ENCODE results near the gene NEMP2. TPM values are rescaled to one million over a fixed set of nuclear protein-coding genes. Genes with fewer than 3 reads are reported as not detected.
A peak's percentile ranks its signal among the peaks of the same experiment; 100 is the strongest.
"Not testable (repeated sequence)": the region's sequence is repeated elsewhere in the genome, so short reads cannot be mapped to it uniquely, and the experiment has no call there.

Gene NEMP2
- total RNA-seq, 1 donor from 2014 or later, result 11.9 TPM

- Mint-ChIP-seq H3K27me3 (ENCODE audit: unreplicated experiment) (no peaks in the 10 kb centered on the region), H3K4me1 (ENCODE audit: unreplicated experiment) (no peaks in the 10 kb centered on the region), H3K9me3 (ENCODE audit: unreplicated experiment) (no peaks in the 10 kb centered on the region), H3K36me3 (ENCODE audit: unreplicated experiment) (peaks cover 6% of the 10 kb centered on the region), H3K27ac (ENCODE audit: unreplicated experiment) (no peak overlapping the region), H3K4me3 (ENCODE audit: unreplicated experiment) (no peak overlapping the region)
- no peak for DNase-seq (ENCODE audit: extremely low spot score, unreplicated experiment)
- TF ChIP-seq, protein P1, sequence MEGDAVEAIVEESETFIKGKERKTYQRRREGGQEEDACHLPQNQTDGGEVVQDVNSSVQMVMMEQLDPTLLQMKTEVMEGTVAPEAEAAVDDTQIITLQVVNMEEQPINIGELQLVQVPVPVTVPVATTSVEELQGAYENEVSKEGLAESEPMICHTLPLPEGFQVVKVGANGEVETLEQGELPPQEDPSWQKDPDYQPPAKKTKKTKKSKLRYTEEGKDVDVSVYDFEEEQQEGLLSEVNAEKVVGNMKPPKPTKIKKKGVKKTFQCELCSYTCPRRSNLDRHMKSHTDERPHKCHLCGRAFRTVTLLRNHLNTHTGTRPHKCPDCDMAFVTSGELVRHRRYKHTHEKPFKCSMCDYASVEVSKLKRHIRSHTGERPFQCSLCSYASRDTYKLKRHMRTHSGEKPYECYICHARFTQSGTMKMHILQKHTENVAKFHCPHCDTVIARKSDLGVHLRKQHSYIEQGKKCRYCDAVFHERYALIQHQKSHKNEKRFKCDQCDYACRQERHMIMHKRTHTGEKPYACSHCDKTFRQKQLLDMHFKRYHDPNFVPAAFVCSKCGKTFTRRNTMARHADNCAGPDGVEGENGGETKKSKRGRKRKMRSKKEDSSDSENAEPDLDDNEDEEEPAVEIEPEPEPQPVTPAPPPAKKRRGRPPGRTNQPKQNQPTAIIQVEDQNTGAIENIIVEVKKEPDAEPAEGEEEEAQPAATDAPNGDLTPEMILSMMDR (IDR thresholded peaks at IDR 0.05), result no peak
Measured at GRCh38 chr2:190515687-190516086, 18.8 kb downstream of the NEMP2 start.

GRCh38 chr2:190514676-190515075 lies 19.8 kb downstream of the NEMP2 start:
- no peak overlapping the region for H3K4me3 Mint-ChIP-seq (ENCODE audit: unreplicated experiment)
- DNase-seq (ENCODE audit: extremely low spot score, unreplicated experiment), result no peak

GRCh38 chr2:190513877-190514276 lies 20.6 kb downstream of the NEMP2 start:
- TF ChIP-seq, protein P1 (IDR thresholded peaks at IDR 0.05), result no peak
- no peak overlapping the region for H3K27ac Mint-ChIP-seq (ENCODE audit: unreplicated experiment)
- no peak overlapping the region for H3K4me3 Mint-ChIP-seq (ENCODE audit: unreplicated experiment)
- no peaks in the 10 kb centered on the region for H3K27me3 Mint-ChIP-seq (ENCODE audit: unreplicated experiment)
- peaks cover 6% of the 10 kb centered on the region for H3K36me3 Mint-ChIP-seq (ENCODE audit: unreplicated experiment)
- no peak for DNase-seq (ENCODE audit: extremely low spot score, unreplicated experiment)
- H3K4me1 Mint-ChIP-seq (ENCODE audit: unreplicated experiment), result no peaks in the 10 kb centered on the region
- H3K9me3 Mint-ChIP-seq (ENCODE audit: unreplicated experiment), result no peaks in the 10 kb centered on the region

More at GRCh38 chr2:190514676-190515075, 19.8 kb downstream of the NEMP2 start:
- H3K9me3 Mint-ChIP-seq (ENCODE audit: unreplicated experiment), result no peaks in the 10 kb centered on the region
- no peaks in the 10 kb centered on the region for H3K4me1 Mint-ChIP-seq (ENCODE audit: unreplicated experiment)
- H3K36me3 Mint-ChIP-seq (ENCODE audit: unreplicated experiment), result peaks cover 6% of the 10 kb centered on the region
- no peaks in the 10 kb centered on the region for H3K27me3 Mint-ChIP-seq (ENCODE audit: unreplicated experiment)
- TF ChIP-seq, protein P1 (IDR thresholded peaks at IDR 0.05), result no peak
- H3K27ac Mint-ChIP-seq (ENCODE audit: unreplicated experiment), result no peak overlapping the region

- peaks cover 3% of the 10 kb centered on the region for H3K36me3 Mint-ChIP-seq (ENCODE audit: unreplicated experiment)
- no peaks in the 10 kb centered on the region for H3K4me1 Mint-ChIP-seq (ENCODE audit: unreplicated experiment)
- no peaks in the 10 kb centered on the region for H3K9me3 Mint-ChIP-seq (ENCODE audit: unreplicated experiment)
- no peak overlapping the region for H3K4me3 Mint-ChIP-seq (ENCODE audit: unreplicated experiment)
- no peak for DNase-seq (ENCODE audit: extremely low spot score, unreplicated experiment)
- TF ChIP-seq, protein P1 (IDR thresholded peaks at IDR 0.05), result no peak
- H3K27ac Mint-ChIP-seq (ENCODE audit: unreplicated experiment), result no peak overlapping the region
- no peaks in the 10 kb centered on the region for H3K27me3 Mint-ChIP-seq (ENCODE audit: unreplicated experiment)
Measured at GRCh38 chr2:190512539-190513095, 21.9 kb downstream of the NEMP2 start.

- no peak overlapping the region for H3K4me3 Mint-ChIP-seq (ENCODE audit: unreplicated experiment)
- no peak for DNase-seq (ENCODE audit: extremely low spot score, unreplicated experiment)
- peaks cover 3% of the 10 kb centered on the region for H3K36me3 Mint-ChIP-seq (ENCODE audit: unreplicated experiment)
- H3K27me3 Mint-ChIP-seq (ENCODE audit: unreplicated experiment), result no peaks in the 10 kb centered on the region
- H3K27ac Mint-ChIP-seq (ENCODE audit: unreplicated experiment), result no peak overlapping the region
- H3K9me3 Mint-ChIP-seq (ENCODE audit: unreplicated experiment), result no peaks in the 10 kb centered on the region
- H3K4me1 Mint-ChIP-seq (ENCODE audit: unreplicated experiment), result no peaks in the 10 kb centered on the region
- TF ChIP-seq, protein P1 (IDR thresholded peaks at IDR 0.05), result peak; percentile 76
Measured at GRCh38 chr2:190511104-190511503, 23.4 kb downstream of the NEMP2 start.

DNA sequence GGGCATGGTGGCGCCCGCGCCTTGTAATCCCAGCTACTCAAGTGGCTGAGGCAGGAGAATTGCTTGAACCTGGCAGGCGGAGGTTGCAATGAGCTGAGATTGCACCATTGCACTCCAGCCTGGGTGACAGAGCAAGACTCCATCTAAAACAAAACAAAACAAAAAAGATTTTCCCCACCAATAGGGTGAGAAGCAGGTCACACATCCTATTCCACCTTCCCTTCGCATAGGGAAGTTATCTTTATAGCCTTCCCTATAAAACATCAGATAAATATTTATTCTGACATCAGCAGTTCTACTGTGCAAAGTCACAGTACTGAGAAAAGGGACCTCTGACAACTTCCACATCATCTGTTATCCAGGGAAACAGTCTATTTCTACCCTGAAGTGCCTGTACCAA lies 24.6 kb downstream of the NEMP2 start:
- DNase-seq (ENCODE audit: extremely low spot score, unreplicated experiment); H3K36me3 Mint-ChIP-seq (ENCODE audit: unreplicated experiment); H3K9me3 Mint-ChIP-seq (ENCODE audit: unreplicated experiment); H3K4me1 Mint-ChIP-seq (ENCODE audit: unreplicated experiment); H3K27ac Mint-ChIP-seq (ENCODE audit: unreplicated experiment); H3K4me3 Mint-ChIP-seq (ENCODE audit: unreplicated experiment); H3K27me3 Mint-ChIP-seq (ENCODE audit: unreplicated experiment): not testable (repeated sequence)
